HUDEP-2 (cell line): ENCODE results near the gene HSPA9.

Source experiments
- DNase-seq, 76 experiments: peaks; one replicate each; lab custom pipeline; 2025; ENCODE audit not compliant: unreplicated experiment in 76 of 76; lab: John Stamatoyannopoulos, UW

HSPA9 gene

GRCh38 chr5:138596105-138596881 lies 21.1 kb upstream of the HSPA9 start:
- DNase-seq = no peak

DNA sequence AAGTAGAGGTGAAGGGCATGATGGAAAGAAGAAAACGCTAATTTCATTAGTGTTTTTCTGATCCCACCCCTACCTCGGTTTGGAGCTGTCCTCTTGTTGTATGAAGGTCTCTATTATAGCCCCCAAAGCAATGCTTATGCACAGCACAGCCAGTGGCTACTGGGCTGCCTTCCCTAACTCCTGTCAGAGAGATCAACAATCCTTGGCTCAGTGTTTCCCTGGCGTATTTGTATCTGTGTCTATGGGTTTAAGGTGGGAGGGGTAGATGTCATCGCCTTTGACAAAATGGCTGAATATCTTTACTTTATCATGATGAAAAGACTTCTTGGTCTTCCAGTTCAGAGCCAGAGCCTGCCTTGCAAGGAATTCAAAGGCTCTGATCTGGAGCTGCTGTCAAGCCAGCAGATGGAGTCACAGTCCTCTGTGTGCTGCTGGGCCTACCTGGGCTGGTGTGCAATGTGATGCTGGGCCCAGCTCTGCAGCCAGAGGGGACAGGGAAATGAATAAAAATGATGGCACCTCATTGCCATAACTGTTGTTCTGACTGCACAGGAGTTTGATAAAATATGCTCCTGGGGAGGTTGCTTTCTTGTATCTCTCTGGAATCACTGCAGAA lies 20.1 kb upstream of the HSPA9 start:
- DNase-seq = no peak

- DNase-seq = no peak
These were observed 19.3 kb upstream of the HSPA9 start for GRCh38 chr5:138594305-138595058.

DNA sequence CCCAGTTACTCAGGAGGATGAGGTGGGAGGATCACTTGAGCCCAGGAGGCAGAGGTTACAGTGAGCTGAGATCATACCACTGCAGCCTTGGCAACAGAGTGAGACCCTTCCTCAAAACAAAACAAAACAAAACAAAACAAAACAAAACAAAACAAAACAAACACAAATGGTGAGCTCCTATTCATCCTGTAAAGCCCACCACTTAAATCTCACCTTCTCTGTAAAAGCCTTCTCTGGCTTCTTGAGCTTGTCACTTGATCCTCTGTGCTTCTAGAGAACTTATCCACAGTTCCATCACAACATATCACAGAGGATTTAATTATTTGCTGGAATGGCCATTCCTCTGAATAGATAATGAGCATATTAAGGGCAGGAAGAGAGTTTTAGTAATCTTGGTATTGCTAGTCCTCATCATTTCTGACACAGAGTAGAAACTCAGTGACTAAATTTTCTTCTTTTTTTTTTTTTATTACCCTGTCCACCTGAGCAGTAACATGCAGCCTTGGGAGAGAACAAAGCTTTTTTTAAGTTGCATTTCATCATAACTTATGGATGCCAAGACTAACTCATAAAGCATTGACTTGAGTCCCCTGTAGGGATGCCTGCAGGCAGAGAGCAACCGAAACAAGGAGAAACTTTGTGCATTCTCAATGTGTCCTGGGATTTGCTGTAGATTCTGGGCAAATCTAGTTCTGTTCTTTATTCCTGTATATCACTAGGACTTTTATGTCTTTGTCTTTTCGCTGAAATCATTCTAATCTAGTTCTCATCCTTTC lies 13.0 kb upstream of the HSPA9 start:
- no peak for DNase-seq

GRCh38 chr5:138585157-138585556 lies 10.0 kb upstream of the HSPA9 start:
- DNase-seq = no peak

GRCh38 chr5:138583984-138584637 lies 8.9 kb upstream of the HSPA9 start:
- no peak for DNase-seq

DNA sequence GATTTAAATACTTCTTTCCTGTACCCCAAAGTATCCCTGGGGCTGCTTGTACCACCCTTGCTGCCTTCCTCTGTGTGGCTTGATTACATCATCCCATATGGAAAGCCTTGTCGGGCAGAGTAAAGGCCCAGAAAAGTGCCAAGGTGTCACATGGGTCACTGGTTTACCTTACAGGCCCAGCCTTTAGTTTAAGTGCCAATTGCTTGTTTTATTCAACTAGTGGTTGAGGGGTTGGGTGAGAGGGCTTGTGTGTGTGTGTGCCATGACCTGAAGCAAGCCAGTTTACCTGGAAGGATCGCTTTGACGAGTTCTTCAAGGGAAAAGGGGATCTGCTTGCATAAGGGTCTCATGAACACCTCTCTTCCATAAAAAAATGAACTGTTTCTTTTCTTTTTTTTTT lies 7.8 kb upstream of the HSPA9 start:
- no peak for DNase-seq

- no peak for DNase-seq
These were observed 5.6 kb upstream of the HSPA9 start for GRCh38 chr5:138580777-138581176.

DNA sequence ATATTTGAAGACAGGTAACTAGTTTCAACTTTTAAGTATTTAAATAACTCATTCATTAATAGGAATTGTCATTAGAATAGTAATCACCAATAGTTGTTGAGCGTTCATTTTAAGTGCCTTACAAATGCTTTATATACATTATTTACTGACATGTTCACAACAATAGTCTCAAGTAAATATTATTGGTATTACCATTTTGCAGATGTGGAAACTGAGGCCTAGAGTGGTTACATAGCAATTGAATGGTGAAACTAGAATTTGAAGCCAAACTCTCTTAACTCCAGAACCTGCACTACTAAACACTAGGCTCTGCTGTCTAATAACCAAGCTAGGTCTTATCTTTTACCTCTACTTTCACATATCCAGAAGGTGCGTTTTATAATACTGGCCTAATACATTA lies 4.8 kb upstream of the HSPA9 start:
- DNase-seq = no peak

GRCh38 chr5:138579517-138579863 lies 4.3 kb upstream of the HSPA9 start:
- DNase-seq = no peak

DNA sequence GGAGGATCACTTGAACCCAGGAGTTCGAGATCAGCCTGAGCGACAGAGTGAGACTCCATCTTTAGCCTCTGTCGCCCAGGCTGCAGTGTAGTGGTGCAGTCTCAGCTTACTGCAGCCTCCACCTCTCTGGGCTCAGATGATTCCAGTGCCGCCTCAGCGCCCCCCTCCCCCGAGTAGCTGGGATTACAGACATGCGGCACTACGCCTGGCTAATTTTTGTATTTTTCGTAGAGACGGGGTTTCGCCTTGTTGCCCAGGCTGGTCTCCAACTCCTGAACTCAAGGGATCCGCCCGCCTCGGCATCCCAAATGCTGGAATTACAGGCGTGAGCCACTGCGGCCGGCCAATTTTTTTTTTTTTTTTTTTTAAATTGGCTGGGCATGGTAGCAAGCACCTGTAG lies 2.3 kb upstream of the HSPA9 start:
- no peak for DNase-seq

- DNase-seq = peak in 3 of 76 experiments; percentile 31 to 55 (median 35)
These were observed 432 bp downstream of the HSPA9 start for GRCh38 chr5:138574744-138575193.

DNA sequence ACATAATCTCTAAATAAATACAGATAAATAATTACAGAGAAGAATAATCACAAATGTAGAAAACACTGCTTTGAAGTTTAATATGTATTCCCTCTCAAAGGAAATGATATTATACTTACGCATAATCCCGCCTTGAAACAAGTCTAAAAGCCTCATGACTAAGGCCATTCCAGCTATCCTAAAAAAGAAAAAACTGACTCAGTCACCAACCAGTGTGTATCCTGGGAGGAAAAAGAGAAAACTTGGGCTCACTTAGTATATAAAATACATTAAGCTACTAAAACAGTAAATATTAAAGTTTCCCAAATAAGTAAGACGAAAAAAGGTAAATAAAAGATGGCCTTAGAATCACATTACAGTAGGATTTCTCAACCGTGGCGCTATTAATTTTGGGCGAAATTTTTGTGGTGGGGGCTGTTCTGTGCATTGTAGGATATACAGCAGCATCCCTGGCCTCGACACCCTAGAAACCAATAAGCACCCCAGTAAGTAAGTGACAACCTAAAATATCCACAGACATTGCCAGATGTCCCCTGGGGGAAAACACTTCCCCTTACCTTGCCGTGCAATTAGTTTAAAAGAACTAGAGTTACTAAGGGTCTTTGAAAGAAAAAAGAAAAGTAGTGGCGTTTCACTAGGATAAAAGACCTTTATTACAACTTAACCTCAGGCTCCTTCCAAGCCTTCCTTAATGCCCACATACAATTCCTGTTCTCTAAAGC lies 1.1 kb downstream of the HSPA9 start:
- no peak for DNase-seq

GRCh38 chr5:138573223-138573622 lies 2.0 kb downstream of the HSPA9 start:
- no peak for DNase-seq

DNA sequence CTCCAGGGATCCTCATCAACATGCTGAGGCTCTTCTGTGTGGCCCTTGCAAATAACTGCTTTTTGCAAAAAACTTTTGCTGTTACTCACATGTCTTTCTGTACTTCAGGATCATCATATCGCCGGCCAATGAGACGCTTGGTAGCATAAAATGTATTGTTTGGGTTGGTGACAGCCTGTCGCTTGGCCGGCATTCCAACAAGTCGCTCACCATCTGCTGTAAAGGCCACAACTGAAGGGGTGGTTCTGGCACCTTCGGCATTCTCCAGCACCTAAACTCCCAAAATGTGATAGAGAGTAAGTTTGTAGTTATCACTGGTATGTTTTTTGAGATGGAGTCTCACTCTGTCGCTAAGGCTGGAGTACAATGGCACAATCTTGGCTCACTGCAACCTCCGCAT lies 4.3 kb downstream of the HSPA9 start:
- no peak for DNase-seq

- no peak for DNase-seq
These were observed 5.4 kb downstream of the HSPA9 start for GRCh38 chr5:138569782-138570181.

DNA sequence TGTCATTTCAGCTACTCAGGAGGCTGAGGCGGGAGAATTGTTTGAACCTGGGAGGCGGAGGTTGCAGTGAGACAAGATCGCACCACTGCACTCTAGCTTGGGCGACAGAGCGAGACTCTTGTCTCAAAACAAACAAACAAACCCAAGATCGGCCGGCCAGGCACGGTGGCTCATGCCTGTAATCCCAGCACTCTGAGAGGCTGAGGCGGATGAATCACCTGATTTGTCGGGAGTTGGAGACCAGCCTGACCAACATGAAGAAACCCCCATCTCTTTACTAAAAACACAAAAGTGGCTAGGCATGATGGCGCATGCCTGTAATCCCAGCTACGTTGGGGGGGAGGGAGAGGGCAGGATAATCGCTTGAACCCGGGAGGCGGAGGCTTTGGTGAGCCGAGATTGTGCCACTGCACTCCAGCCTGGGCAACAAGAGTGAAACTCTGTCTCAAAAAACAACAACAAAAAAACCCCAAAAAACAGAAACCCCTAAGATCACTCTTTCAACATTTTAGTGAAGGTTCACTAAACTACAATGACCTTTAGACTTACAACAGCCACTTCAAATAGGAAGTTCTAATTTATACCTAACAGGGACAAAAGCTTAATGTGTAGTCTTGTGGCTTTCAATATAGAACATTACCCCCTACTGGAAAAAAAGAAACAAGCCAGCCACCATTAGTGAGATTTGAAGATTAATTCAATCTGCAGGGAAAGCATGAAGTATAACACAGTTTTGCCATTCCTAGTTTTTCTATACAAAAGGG lies 7.0 kb downstream of the HSPA9 start:
- no peak for DNase-seq

GRCh38 chr5:138566792-138567191 lies 8.4 kb downstream of the HSPA9 start:
- DNase-seq = no peak
